Esophagus muscularis mucosa (tissue), 4 donors: Measurements from ENCODE around the gene FHIP1B. TPM values are rescaled to one million over a fixed set of nuclear protein-coding genes. Genes with fewer than 3 reads are reported as not detected.

Experiments used
- DNase-seq: peaks from one replicate; pipeline ENCODE4 v3.0.0-alpha.2; 2017; ENCODE audit errors: extremely low spot score
- H3K27ac ChIP-seq, 4 donors: fragments of 200-600 bp; sonication (generic); replicated peaks in 1 of 4; 1 replicate in 3 of 4; 2 replicates in 1 of 4; pipeline ENCODE4 v1.5.1; 2016 to 2019; ENCODE audit warnings: mild to moderate bottlenecking in 1 of 4
- H3K27me3 ChIP-seq, 4 donors: fragments of 200-600 bp; sonication (generic); one replicate each; pipeline versions ENCODE4 v1.5.1 to v1.6.0; 2016 to 2019
- H3K36me3 ChIP-seq, 4 donors: fragments of 200-600 bp; sonication (generic); one replicate each; pipeline ENCODE4 v1.5.1; 2016 to 2019
- H3K4me1 ChIP-seq, 4 donors: fragments of 200-600 bp; sonication (generic); one replicate each; pipeline ENCODE4 v1.5.1; 2016 to 2019
- H3K4me3 ChIP-seq, 4 donors: fragments of 200-600 bp; sonication (generic); 1 replicate in 2 of 4; 2 replicates in 2 of 4; pipeline ENCODE4 v1.5.1; 2016 to 2019; ENCODE audit warnings: mild to moderate bottlenecking in 4 of 4, moderate library complexity in 1 of 4
- H3K9me3 ChIP-seq, 4 donors: fragments of 200-600 bp; sonication (generic); 1 replicate in 3 of 4; 2 replicates in 1 of 4; pipeline ENCODE4 v1.5.1; 2016 to 2019
- CTCF ChIP-seq, 3 experiments: fragments of 200-600 bp in 2 of 3; fragments of 450-650 bp in 1 of 3; sonication (generic) in 2 of 3; IDR thresholded peaks; one replicate each; pipeline ENCODE4 v1.5.1; 2017 to 2019; ENCODE audit warnings: antibody characterized with exemption in 3 of 3, mild to moderate bottlenecking in 2 of 3, moderate library complexity in 1 of 3
- EP300 ChIP-seq: sonication (generic); formaldehyde crosslinking; IDR thresholded peaks from one replicate; pipeline ENCODE4 v1.6.1; 2017; ENCODE audit warnings: antibody characterized with exemption
- POLR2A ChIP-seq: fragments of 450-650 bp; IDR thresholded peaks from one replicate; pipeline ENCODE4 v1.6.1; 2017; ENCODE audit warnings: antibody characterized with exemption, moderate library complexity, mild to moderate bottlenecking, low read depth
- POLR2AphosphoS5 ChIP-seq, 2 donors: sonication (generic); formaldehyde crosslinking; IDR thresholded peaks; one replicate each; pipeline ENCODE4 v1.6.1; 2017; ENCODE audit warnings: antibody characterized with exemption in 2 of 2
- WGBS: methylation state at CpG from one replicate; pipeline ENCODE4 v1.1.5; 2018; 5-methylcytosine and 5-hydroxymethylcytosine counted together
- intact Hi-C: fragments of 100-400 bp; cut with DNase I; formaldehyde crosslinking; loops from one replicate; pipeline ENCODE4 v1.15.1; 2023
- total RNA-seq, 4 donors: library from RNA; depleted of rRNA; stranded (reverse); fragments of >200 nt; gene quantifications; one replicate each; pipeline versions ENCODE4 v1.1.0 to v1.2.1, GENCODE V29; 2016

Gene FHIP1B
- total RNA-seq, 4 donors from 2014 or later, result 22.6 to 39.3 (median 30.1) TPM

GRCh38 chr11:6241316-6241715 is 6.9 kb upstream of the FHIP1B start:
- H3K27ac ChIP-seq, result no peak overlapping the region
- DNase-seq, result no peak
- 93% methylated on average over 6 of the region's 7 CpGs for WGBS
- H3K36me3 ChIP-seq, result no peaks in the 10 kb centered on the region
- no peaks in the 10 kb centered on the region for H3K4me1 ChIP-seq
- H3K9me3 ChIP-seq, result no peaks in the 10 kb centered on the region
- peaks cover 0 to 18% (median 0%) of the 10 kb centered on the region in 4 donors for H3K27me3 ChIP-seq
- intact Hi-C loops, result no loop called here
- H3K4me3 ChIP-seq, result no peak overlapping the region
- TF ChIP-seq EP300 (no peak), CTCF (IDR thresholded peaks at IDR 0.05) (no peak)

- peaks cover 0 to 18% (median 0%) of the 10 kb centered on the region in 4 donors for H3K27me3 ChIP-seq
- no peak overlapping the region for H3K4me3 ChIP-seq
- DNase-seq, result no peak
- H3K27ac ChIP-seq, result no peak overlapping the region
- peaks cover 0 to under 1% (median 0%) of the 10 kb centered on the region in 4 donors for H3K4me1 ChIP-seq
- TF ChIP-seq CTCF (IDR thresholded peaks at IDR 0.05), result no peak
- TF ChIP-seq POLR2AphosphoS5 (IDR thresholded peaks at IDR 0.05), result no peak
- TF ChIP-seq EP300, result no peak
- no peak for TF ChIP-seq POLR2A
- H3K36me3 ChIP-seq, result no peaks in the 10 kb centered on the region
- no peaks in the 10 kb centered on the region for H3K9me3 ChIP-seq
- intact Hi-C loops, result no loop called here
- WGBS, result 92% methylated on average over 1 of the region's 1 CpG
Measured at GRCh38 chr11:6240781-6241180, 6.3 kb upstream of the FHIP1B start.

- DNase-seq, result no peak
- WGBS, result 95% methylated on average over 28 of the region's 28 CpGs
- H3K36me3 ChIP-seq, result no peaks in the 10 kb centered on the region
- H3K27ac ChIP-seq, result no peak overlapping the region
- peaks cover 0 to 6% (median 6%) of the 10 kb centered on the region in 4 donors for H3K4me1 ChIP-seq
- no peaks in the 10 kb centered on the region for H3K9me3 ChIP-seq
- intact Hi-C loops, result no loop called here
- TF ChIP-seq EP300 (no peak), CTCF (IDR thresholded peaks at IDR 0.05) (no peak), POLR2AphosphoS5 (IDR thresholded peaks at IDR 0.05) (no peak), POLR2A (no peak)
- H3K27me3 ChIP-seq, result peaks cover 0 to 18% (median 0%) of the 10 kb centered on the region in 4 donors
- H3K4me3 ChIP-seq, result no peak overlapping the region
Measured at GRCh38 chr11:6240139-6240538, 5.7 kb upstream of the FHIP1B start.

GRCh38 chr11:6238902-6239301 is 4.5 kb upstream of the FHIP1B start, which contains the start of gene CNGA4:
Gene CNGA4 (plus strand): TSS chr11:6239089. CDS start chr11:6239207, 118 bp downstream.
- no peaks in the 10 kb centered on the region for H3K9me3 ChIP-seq
- no peak for DNase-seq
- H3K27me3 ChIP-seq, result peaks cover 0 to 18% (median 0%) of the 10 kb centered on the region in 4 donors
- H3K4me3 ChIP-seq, result no peak within 1 kb of the TSS
- no peak within 1 kb of the TSS for H3K27ac ChIP-seq
- peaks cover under 1 to 11% (median 9%) of the 10 kb centered on the region in 4 donors for H3K4me1 ChIP-seq
- intact Hi-C loops, result no loop called here
- TF ChIP-seq CTCF (IDR thresholded peaks at IDR 0.05) (no peak), EP300 (no peak), POLR2A (no peak), POLR2AphosphoS5 (IDR thresholded peaks at IDR 0.05) (no peak)
- WGBS, result 78% methylated on average over 1 of the region's 1 CpG
- H3K36me3 ChIP-seq, result no peaks in the 10 kb centered on the region

- Histone ChIP-seq H3K27me3 (peaks cover 0 to 14% (median 0%) of the 10 kb centered on the region in 4 donors), H3K27ac (no peak overlapping the region), H3K36me3 (no peaks in the 10 kb centered on the region), H3K4me3 (no peak overlapping the region), H3K9me3 (no peaks in the 10 kb centered on the region), H3K4me1 (peaks cover 9 to 21% (median 19%) of the 10 kb centered on the region in 4 donors)
- no peak for DNase-seq
- 96% methylated on average over 5 of the region's 5 CpGs for WGBS
- intact Hi-C loops, result no loop called here
- TF ChIP-seq EP300, result no peak
- TF ChIP-seq POLR2A, result no peak
- no peak for TF ChIP-seq CTCF (IDR thresholded peaks at IDR 0.05)
- no peak for TF ChIP-seq POLR2AphosphoS5 (IDR thresholded peaks at IDR 0.05)
Measured at GRCh38 chr11:6237761-6238302, 3.4 kb upstream of the FHIP1B start.
